Pancreas (tissue), 10 donors: ENCODE data around the gene C5orf63. TPM values are rescaled to one million over a fixed set of nuclear protein-coding genes. Genes with fewer than 3 reads are reported as not detected.

Source experiments
- ATAC-seq, 4 donors: fragments of 200-7000 bp; cut with Tn5 transposase; one replicate each; pipeline versions ENCODE4 v1.8.0 to v1.9.1; 2020; ENCODE audit warnings: mild to moderate bottlenecking in 4 of 4, moderate library complexity in 4 of 4
- DNase-seq, 6 donors: peaks; one replicate each; pipeline ENCODE4 v3.0.0-alpha.2; 2020
- FAIRE-seq: peaks from 2 replicates; lab custom pipeline; 2012; peaks lifted over from hg19 to GRCh38; lab: Jason Lieb, UNC
- H3K27ac ChIP-seq, 4 donors: fragments of 200-600 bp; sonication (generic); 1 replicate in 3 of 4; 2 replicates in 1 of 4; pipeline versions ENCODE4 v1.5.0 to v1.8.0; 2020
- H3K27me3 ChIP-seq, 4 donors: fragments of 200-600 bp; one replicate each; pipeline ENCODE4 v1.8.0; 2021
- H3K36me3 ChIP-seq, 3 donors: fragments of 200-600 bp; sonication (generic) in 1 of 3; one replicate each; pipeline versions ENCODE4 v1.5.0 to v1.8.0; 2020 to 2021
- H3K4me1 ChIP-seq, 3 donors: fragments of 200-600 bp; one replicate each; pipeline ENCODE4 v1.8.0; 2021
- H3K4me3 ChIP-seq, 4 donors: fragments of 200-600 bp; sonication (generic) in 2 of 4; one replicate each; pipeline versions ENCODE4 v1.5.0 to v1.8.0; 2020 to 2021
- H3K9me3 ChIP-seq, 4 donors: fragments of 200-600 bp; one replicate each; pipeline ENCODE4 v1.8.0; 2021
- CTCF ChIP-seq, 4 donors: fragments of 200-600 bp; sonication (generic) in 3 of 4; IDR thresholded peaks; one replicate each; pipeline versions ENCODE4 v1.5.0 to v1.8.0; 2021; ENCODE audit warnings: antibody characterized with exemption in 4 of 4
- WGBS, 2 donors: extraction: QIAGEN DNeasy Blood & Tissue Kit; methylation state at CpG; one replicate each; pipeline ENCODE4 v1.1.7; 2013; 5-methylcytosine and 5-hydroxymethylcytosine counted together
- intact Hi-C, 3 donors: fragments of 100-400 bp; cut with DNase I; formaldehyde crosslinking; loops; one replicate each; pipeline versions ENCODE4 v1.11.1 to v1.14.2; 2022
- polyA plus RNA-seq, 2 donors: library from polyadenylated mRNA; stranded (reverse); fragments of 200-250 nt; gene quantifications; one replicate each; pipeline ENCODE4 v1.2.3, GENCODE V29; 2013
- total RNA-seq, 6 donors: library from RNA; stranded (reverse); fragmentation: NEBNext Ultra II Directional in 4 of 6; extraction: Animal tissue kit (Norgen Biotek cat#: 25700) in 4 of 6; gene quantifications; one replicate each; pipeline versions ENCODE4 v1.2.1 to v1.2.4, GENCODE V29; 2021 to 2023
- donor health status: healthy with polysubstance abuse.
- donor health status: DM: no; HTN: no; CAD: no; lungs with moderate emphysema.
- donor health status: DM: no; HTN: no; CAD: no.
- donor health status: control.
- donor health status: control.
- donor health status: Bipolar disorder and iron deficiency.
- donor health status: DM: yes; HTN: yes; CAD: no.
- donor health status: DM: no; HTN: no; CAD: no.
- donor health status: DM: no; HTN: no; CAD: no.
- donor health status: DM: yes; HTN: yes; CAD: no.

The C5orf63 gene
- total and polyA plus RNA-seq, 8 donors, result 1.6 to 8.8 (median 3.5) TPM

GRCh38 chr5:127030259-127031146 is 42.8 kb downstream of the C5orf63 start, which contains the start of gene MARCHF3:
MARCHF3 (minus strand) TSS chr5:127030558; CDS start chr5:126918171, 112,387 bp downstream.
- TF ChIP-seq CTCF (IDR thresholded peaks at IDR 0.05), result peak in 2 of 4 donors; percentile 7 to 16
- no peaks in the 10 kb centered on the region for H3K36me3 ChIP-seq
- H3K27me3 ChIP-seq, result no peaks in the 10 kb centered on the region
- ATAC-seq (peak; percentile 96 to 99 (median 98)), FAIRE-seq (no peak), DNase-seq (peak; percentile 93 to 98 (median 97))
- no peaks in the 10 kb centered on the region for H3K9me3 ChIP-seq
- 0% methylated on average over 83 to 97 of the region's 97 CpGs for WGBS, 2 donors
- H3K27ac ChIP-seq, result peak within 1 kb of the TSS; percentile 67 to 90 (median 86)
- H3K4me1 ChIP-seq, result peaks cover 0 to 10% (median 4%) of the 10 kb centered on the region in 3 donors
- H3K4me3 ChIP-seq, result peak within 1 kb of the TSS; percentile 40 to 94 (median 72)
- intact Hi-C loops, result no loop called here

GRCh38 chr5:127029581-127030258 is 43.6 kb downstream of the C5orf63 start:
- FAIRE-seq, result no peak

GRCh38 chr5:127028822-127029457 is 44.4 kb downstream of the C5orf63 start:
- peaks cover 0 to 10% (median 4%) of the 10 kb centered on the region in 3 donors for H3K4me1 ChIP-seq
- no peak for FAIRE-seq
- peak overlapping the region in 2 of 4 donors; percentile 40 to 76 for H3K4me3 ChIP-seq
- no peaks in the 10 kb centered on the region for H3K36me3 ChIP-seq
- DNase-seq, result no peak
- no peaks in the 10 kb centered on the region for H3K9me3 ChIP-seq
- intact Hi-C loops, result no loop called here
- no peak for ATAC-seq
- no peaks in the 10 kb centered on the region for H3K27me3 ChIP-seq
- WGBS, 2 donors, result 26 to 32% methylated on average over 12 of the region's 12 CpGs
- TF ChIP-seq CTCF (IDR thresholded peaks at IDR 0.05), result no peak
- H3K27ac ChIP-seq, result no peak overlapping the region

More at GRCh38 chr5:127029581-127030258, 43.6 kb downstream of the C5orf63 start:
- H3K9me3 ChIP-seq, result no peaks in the 10 kb centered on the region
- 0 to 1% methylated on average over 51 of the region's 51 CpGs for WGBS, 2 donors
- peaks cover 0 to 10% (median 4%) of the 10 kb centered on the region in 3 donors for H3K4me1 ChIP-seq
- peak in 3 of 4 donors; percentile 38 to 46 (median 40) for TF ChIP-seq CTCF (IDR thresholded peaks at IDR 0.05)
- H3K4me3 ChIP-seq, result peak overlapping the region; percentile 40 to 94 (median 72)
- intact Hi-C loops, result no loop called here
- DNase-seq, result peak; percentile 48 to 74 (median 64)
- H3K27ac ChIP-seq, result peak overlapping the region; percentile 67 to 90 (median 86)
- no peaks in the 10 kb centered on the region for H3K36me3 ChIP-seq
- ATAC-seq, result peak; percentile 47 to 68 (median 62)
- no peaks in the 10 kb centered on the region for H3K27me3 ChIP-seq

- intact Hi-C loops, result no loop called here
- H3K4me1 ChIP-seq, result peaks cover 0 to 10% (median 4%) of the 10 kb centered on the region in 3 donors
- no peaks in the 10 kb centered on the region for H3K9me3 ChIP-seq
- no peak for TF ChIP-seq CTCF (IDR thresholded peaks at IDR 0.05)
- peak overlapping the region in 2 of 4 donors; percentile 55 to 63 for H3K27ac ChIP-seq
- no peaks in the 10 kb centered on the region for H3K36me3 ChIP-seq
- ATAC-seq (no peak), FAIRE-seq (no peak), DNase-seq (no peak)
- H3K4me3 ChIP-seq, result no peak overlapping the region
- WGBS, 2 donors, result 69 to 73% methylated on average over 1 of the region's 1 CpG
- no peaks in the 10 kb centered on the region for H3K27me3 ChIP-seq
These were observed 45.8 kb downstream of the C5orf63 start for GRCh38 chr5:127027539-127027938.
